Renal pelvis (tissue), 4 donors: Measurements from ENCODE around the gene PIGBOS1. TPM values are rescaled to one million over a fixed set of nuclear protein-coding genes. Genes with fewer than 3 reads are reported as not detected.
"Not testable (repeated sequence)": the region's sequence is repeated elsewhere in the genome, so short reads cannot be mapped to it uniquely, and the experiment has no call there.

ENCODE experiments used
- DNase-seq: peaks from one replicate; pipeline ENCODE4 v3.0.0-alpha.2; 2013
- polyA plus RNA-seq, 3 donors: library from polyadenylated mRNA; unstranded; fragments of 120-200 nt; gene quantifications; one replicate each; pipeline ENCODE4 v1.2.1, GENCODE V29; 2013; ENCODE audit not compliant: insufficient read length in 3 of 3

Gene PIGBOS1
- polyA plus RNA-seq, 3 donors: 14.4 to 17.3 (median 16.1) TPM

DNA sequence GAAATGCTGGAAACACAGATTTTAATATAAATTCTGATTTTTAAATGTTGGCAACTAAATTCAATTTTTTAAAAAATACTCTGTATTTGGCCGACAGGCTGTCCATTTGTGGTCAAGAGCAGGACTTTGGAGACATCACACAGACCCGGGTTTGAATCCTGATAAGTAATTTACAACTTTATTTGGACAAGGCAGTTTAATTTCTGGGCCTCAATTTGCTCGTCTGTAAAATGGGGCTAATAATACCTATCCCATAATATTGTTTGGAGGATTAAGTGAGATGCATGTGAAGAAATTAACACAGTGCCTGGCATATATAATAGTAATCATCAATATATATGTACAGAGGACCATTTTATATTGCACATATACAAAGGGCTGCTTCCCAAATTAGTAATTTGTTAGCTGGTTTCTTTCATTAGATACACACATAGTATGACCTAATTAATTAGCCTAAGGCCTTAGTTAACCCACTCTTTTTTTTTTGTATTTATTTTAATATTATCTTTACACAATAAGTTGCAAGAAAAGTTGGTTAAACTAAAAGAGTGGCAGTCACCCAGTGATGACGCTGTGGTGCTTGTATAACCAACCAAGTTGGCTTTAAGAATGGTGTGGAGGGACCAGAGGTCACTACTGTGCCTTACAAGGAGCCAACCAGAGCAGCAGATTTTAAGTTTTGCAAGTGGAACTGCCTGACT, 764 bp upstream of the PIGBOS1 start:
- DNase-seq: no peak

GRCh38 chr15:55302801-55303200, 16.1 kb downstream of the PIGBOS1 start:
- DNase-seq: not testable (repeated sequence)

- DNase-seq: no peak
Observed at GRCh38 chr15:55297315-55297714, 21.6 kb downstream of the PIGBOS1 start.

DNA sequence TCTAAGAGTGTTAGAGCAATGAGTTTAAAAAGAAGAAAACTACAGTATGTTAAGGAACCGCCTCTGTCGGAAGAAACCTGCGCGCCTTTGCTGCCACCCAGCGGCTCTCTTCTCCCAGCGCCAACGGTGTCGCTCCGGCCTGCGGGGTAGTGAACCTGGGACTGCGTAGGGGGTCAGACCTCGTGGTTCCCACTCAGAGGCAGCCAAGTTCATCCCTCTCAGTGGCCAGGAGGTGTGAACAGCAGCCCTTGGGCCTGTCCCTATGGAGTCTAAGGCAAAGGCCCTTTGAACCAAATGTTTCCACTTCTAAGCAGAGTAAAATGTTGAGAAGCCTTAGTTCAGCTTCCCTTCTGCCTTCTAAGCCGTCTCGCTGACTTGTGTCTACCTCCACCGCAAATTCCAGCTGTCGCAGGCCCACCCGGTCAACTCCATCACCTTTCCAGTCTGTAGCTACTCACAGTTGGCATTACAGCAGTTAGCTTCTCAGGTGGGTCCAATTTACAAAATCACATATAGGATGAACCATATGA, 28.3 kb downstream of the PIGBOS1 start:
- peak; percentile 87 for DNase-seq

DNA sequence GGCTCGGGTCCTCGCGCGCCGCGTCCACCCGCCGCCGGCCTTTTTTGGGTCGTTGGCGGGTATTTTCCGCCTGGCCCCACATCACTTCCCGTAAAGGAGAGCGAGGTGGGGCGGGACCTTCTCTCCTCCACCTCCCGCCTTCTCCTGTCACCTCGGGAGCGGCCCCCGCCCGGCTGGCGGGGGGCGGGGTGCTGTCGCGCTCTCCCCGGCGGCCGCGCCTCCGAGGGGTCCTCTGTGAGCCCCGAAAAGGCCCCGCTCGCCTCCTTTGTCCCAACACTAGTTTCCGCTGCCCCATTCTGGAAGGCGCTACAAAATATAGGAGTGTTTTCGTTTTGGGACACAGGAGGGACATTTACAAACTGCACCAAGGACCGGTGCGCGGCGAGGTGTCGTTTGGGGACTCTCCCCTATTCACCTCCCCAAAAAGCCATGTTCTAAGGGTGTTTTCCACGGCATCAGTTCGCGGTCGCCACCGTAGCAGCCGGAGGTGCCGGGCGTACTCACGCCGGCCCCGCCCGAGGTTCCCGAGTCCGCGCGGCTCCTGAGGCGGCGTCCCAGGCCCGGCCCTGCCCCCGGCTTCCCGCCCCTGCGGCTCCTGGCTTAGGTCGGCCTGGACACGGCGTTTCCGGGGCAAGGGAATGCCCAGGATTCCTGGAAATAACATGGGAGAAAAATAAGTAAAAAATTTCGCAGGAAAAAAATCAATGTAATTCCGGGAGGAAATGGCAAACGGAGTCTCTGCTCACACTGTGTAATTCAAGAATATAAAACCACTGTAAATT, 29.0 kb downstream of the PIGBOS1 start, which contains the start of gene RAB27A:
RAB27A (minus strand) TSS at position 68 of the 782 bp plus-strand sequence. CDS start 54,879 bp downstream, outside the sequence.
- DNase-seq: peak; percentile 74

- no peak for DNase-seq
Observed at GRCh38 chr15:55289011-55289745, 29.7 kb downstream of the PIGBOS1 start.

DNA sequence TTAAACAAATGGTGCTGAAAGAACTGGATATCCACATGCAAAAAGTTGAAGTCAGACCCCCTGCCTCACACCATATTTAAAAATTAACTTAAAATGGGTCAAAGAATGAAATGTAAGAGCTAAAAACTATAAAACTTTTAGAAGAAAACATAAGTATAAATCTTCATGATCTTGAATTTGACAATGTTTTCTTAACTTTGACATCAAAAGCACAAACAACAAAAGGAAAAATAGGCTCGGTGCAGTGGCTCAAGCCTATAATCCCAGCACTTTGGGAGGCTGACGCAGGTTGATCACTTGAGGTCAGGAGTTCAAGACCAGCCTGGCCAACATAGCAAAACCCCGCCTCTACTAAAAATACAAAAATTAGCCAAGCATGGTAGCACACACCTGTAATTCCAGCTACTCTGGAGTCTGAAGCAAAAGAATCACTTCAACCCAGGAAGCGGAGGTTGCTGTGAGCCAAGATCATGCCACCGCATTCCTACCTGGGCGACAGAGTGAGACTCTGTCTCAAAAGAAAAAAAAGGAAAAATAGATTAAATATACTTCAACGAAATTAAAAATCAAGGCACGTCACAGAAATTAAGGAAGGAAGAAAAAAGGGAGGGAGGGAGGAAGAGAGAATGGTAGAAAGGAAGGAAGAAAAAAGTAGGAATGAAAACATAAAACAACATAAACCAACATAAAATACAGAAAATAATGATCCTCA, 30.8 kb downstream of the PIGBOS1 start:
- no peak for DNase-seq

DNA sequence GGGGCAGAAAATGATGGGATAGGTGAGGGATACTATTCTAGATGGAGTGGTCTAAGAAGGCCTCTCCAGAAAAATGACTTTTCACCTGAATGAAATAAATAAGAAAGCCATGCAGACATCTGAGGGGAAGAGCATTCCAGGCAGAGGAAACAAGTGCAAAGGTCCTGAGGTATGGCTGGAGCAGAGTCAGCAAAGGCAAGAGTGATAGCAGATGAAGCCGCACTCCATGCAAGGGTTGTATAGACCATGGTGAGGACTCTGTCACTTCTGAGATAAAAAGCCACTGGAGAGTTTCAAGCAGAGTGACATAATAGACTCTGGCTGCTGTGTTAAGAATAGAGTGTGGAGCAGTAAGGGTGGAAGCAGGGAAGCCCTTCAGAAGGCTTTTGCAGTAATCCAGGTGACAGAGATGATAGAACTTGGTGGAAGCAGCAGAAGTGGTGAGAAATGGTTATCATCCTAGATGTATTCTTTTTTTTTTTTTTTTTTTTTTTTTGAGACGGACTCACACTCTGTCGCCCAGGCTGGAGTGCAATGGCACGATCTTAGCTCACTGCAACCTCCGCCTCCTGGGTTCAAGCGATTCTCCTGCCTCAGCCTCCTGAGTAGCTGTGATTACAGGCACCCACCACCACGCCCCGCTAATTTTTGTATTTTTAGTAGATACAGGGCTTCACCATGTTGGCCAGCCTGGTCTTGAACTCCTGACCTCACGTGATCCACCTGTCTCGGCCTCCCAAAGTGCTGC, 32.3 kb downstream of the PIGBOS1 start:
- DNase-seq: not testable (repeated sequence)

DNA sequence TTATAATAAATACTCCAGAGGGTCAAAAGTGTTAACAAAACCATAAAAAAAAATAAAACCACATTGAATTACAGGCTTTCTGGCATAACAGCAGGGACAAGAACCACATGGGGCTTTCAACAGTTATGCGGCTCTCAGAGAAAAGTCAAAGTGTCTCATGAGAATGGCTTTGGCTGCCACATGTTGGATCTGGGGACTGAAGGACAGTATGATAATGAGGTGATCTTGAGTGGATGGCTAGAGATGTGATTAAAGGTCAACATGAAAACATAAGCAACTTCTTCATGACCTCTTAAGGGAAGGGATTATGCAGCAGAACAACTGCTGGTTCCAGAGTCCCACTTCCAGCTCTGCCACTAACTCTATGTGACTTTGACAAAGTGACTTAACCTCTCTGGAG, 34.5 kb downstream of the PIGBOS1 start:
- DNase-seq: no peak

- DNase-seq: no peak
Observed at GRCh38 chr15:55283379-55284147, 35.4 kb downstream of the PIGBOS1 start.

DNA sequence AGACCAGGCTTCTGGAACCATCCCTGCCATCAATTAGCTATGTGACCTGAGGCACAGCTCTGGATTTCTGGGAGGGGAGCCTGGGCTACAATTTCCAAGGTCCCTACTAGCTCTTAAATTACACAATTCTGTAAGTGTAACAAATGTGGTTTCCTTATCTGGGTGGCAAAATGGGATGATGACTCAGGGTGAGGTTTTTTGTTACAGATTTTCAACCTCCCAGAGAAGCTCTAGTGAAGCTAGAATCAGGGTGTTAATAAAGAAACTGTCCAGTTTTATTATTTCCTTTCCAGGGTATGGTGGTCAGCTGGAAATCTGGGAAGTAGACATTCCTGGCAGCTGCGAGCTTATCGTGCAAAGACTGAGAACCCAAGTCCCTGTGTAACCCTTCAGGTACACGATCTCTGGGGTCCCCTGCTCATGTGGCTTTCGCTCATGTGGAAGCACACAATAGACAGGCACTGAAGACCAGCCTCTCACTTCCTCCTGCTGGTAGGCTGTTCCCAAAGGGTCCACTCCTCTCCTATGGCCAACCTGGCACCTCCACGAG, 36.6 kb downstream of the PIGBOS1 start:
- DNase-seq: no peak

DNA sequence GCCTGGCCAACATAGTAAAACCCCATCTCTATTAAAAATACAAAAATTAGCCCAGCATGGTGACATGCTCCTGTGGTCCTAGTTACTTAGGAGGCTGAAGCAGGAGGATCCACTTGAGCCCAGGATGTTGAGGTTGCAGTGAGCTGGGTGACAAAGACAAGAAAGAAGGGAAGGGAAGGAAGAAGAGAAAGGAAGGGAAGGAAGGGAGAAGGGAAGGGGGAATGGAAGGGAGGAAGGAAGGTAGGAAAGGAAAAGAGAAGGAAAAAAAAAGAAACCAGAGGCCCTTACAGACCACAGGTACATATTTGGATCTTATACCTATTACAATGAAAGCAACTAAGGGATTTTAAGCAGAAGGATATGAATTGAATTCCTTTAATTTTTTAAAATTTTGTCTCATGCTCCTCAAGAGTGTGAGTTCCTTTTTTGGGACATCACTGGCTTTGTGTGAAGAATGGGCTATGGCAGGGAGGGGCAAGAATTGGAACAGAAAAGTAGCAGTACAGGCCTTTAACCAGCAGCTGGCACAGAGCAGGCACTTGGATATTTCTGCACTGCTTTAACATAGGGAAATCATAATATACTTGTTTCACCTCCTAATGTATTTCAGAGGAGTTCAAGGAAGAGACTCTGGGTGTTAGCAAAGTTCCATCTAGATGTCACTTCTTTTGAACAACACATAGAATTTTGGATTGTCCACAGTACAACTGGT, 37.2 kb downstream of the PIGBOS1 start:
- DNase-seq: no peak

GRCh38 chr15:55280589-55280988, 38.3 kb downstream of the PIGBOS1 start:
- not testable (repeated sequence) for DNase-seq

DNA sequence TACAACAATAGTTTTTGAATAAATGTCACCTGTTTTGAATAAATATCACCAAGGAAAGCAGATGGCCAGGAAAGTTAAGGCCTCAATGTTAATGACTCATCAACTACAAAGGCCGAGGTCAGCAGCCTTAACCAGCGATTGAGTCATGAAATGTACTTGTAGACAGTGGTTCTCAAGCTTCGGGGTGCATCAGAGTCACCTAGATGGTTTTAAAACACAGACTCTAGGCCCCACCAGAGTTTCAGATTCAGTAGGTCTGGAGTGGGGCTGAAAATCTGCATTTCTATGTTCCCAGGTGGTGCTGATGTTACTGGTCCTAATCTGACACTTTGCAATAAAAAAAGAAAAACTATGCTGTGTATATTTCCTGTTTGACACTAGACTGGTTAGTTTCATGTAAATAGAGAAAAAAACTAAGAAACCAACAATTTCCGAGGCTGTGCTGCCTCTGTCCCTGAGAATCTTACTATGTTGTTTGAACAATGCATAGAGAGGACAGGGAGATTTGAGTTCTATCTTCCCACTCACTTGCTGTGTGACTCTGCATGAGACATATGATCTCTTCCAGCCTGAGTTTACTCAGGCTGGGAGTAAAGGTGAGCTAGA, 39.1 kb downstream of the PIGBOS1 start:
- DNase-seq: no peak

- no peak for DNase-seq
Observed at GRCh38 chr15:55279100-55279745, 39.7 kb downstream of the PIGBOS1 start.

DNA sequence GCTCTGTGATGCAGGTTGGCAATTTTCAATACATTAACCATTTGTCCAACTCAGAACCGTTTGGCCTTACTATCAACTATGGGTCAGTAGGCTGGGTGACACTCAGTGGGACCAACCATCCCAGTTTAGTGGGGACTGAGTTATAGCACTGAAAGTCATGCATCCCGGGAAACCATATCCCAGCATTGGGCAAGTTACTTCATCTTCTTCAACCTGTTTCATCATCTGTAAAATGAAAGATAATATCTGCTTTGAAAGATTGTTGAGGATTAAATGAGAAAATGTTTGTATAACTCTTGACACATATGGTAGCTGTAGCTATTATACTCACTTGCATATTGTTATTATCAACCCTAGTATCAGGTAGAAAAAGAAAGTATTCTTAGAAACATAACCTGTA, 41.2 kb downstream of the PIGBOS1 start:
- DNase-seq: no peak

DNA sequence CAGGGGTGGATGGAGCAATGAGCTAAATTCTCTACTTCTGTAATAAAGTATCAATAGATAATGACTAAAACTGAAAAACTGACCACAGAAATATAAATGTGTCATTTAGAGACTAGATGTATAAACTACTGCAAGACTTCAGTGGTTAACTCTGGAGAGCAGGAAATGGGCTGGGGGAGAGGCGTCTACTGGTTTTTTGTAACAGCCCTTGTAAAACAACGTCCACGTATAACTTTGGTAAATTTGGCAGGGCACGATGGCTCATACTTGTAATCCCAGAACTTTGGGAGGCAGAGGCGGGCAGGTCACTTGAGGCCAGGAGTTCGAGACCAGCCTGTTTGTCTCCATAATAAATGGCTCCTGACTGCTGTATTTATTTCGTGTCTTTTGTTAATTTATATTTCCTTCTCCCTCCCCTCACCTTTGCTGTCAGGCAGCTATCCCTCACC, 41.8 kb downstream of the PIGBOS1 start:
- no peak for DNase-seq

GRCh38 chr15:55276324-55276723, 42.6 kb downstream of the PIGBOS1 start:
- DNase-seq: no peak
